HepG2 (cell line): ENCODE data around the gene FGFR3. TPM values are rescaled to one million over a fixed set of nuclear protein-coding genes. Genes with fewer than 3 reads are reported as not detected.

ENCODE experiments used
- CBFB ChIP-seq: sonication (generic); formaldehyde crosslinking; IDR thresholded peaks from 2 replicates; pipeline ENCODE4 v1.4.0; 2020; ENCODE audit warnings: missing genetic modification reagents
- CEBPG ChIP-seq: IDR thresholded peaks from 2 replicates; pipeline ENCODE4 v1.6.1; 2016
- EEA1 ChIP-seq: sonication (generic); formaldehyde crosslinking; IDR thresholded peaks from 2 replicates; pipeline ENCODE4 v1.5.1; 2020; ENCODE audit warnings: mild to moderate bottlenecking, missing genetic modification reagents, borderline replicate concordance
- GPN1 ChIP-seq: sonication (generic); formaldehyde crosslinking; IDR thresholded peaks from 2 replicates; pipeline ENCODE4 v1.5.1; 2020; ENCODE audit warnings: missing genetic modification reagents, borderline replicate concordance
- KDM4B ChIP-seq: sonication (generic); formaldehyde crosslinking; IDR thresholded peaks from 2 replicates; pipeline ENCODE4 v1.4.0; 2020; ENCODE audit warnings: missing genetic modification reagents
- NCOA1 ChIP-seq: sonication (generic); formaldehyde crosslinking; IDR thresholded peaks from 2 replicates; pipeline ENCODE4 v1.9.0; 2021; ENCODE audit warnings: missing genetic modification reagents
- NR2C2 ChIP-seq: sonication (generic); formaldehyde crosslinking; IDR thresholded peaks from 2 replicates; pipeline ENCODE4 v1.4.0; 2020; ENCODE audit warnings: missing genetic modification reagents, mild to moderate bottlenecking, moderate library complexity, borderline replicate concordance
- RFX1 ChIP-seq: fragments of 450-650 bp; IDR thresholded peaks from 2 replicates; pipeline ENCODE4 v1.6.1; 2017
- SOX6 ChIP-seq, 2 experiments: fragments of 450-650 bp in 1 of 2; sonication (generic) in 1 of 2; formaldehyde crosslinking in 1 of 2; IDR thresholded peaks; 2 replicates each; pipeline versions ENCODE4 v1.4.0 to v1.6.1; 2017 to 2020; ENCODE audit warnings: antibody characterized with exemption in 1 of 2, mild to moderate bottlenecking in 1 of 2, missing genetic modification reagents in 1 of 2
- YEATS4 ChIP-seq: sonication (generic); formaldehyde crosslinking; IDR thresholded peaks from 2 replicates; pipeline ENCODE4 v1.4.0; 2020; ENCODE audit warnings: missing genetic modification reagents, borderline replicate concordance
- ZFY ChIP-seq: sonication (generic); formaldehyde crosslinking; IDR thresholded peaks from 2 replicates; pipeline ENCODE4 v1.4.0; 2020; ENCODE audit warnings: missing genetic modification reagents
- ZNF350 ChIP-seq: sonication (generic); formaldehyde crosslinking; IDR thresholded peaks from 2 replicates; pipeline ENCODE4 v1.4.0; 2020; ENCODE audit warnings: mild to moderate bottlenecking, low read depth, missing genetic modification reagents, borderline replicate concordance
- ZNF777 ChIP-seq: sonication (generic); formaldehyde crosslinking; IDR thresholded peaks from 2 replicates; pipeline ENCODE4 v1.4.0; 2020; ENCODE audit warnings: missing genetic modification reagents
- polyA plus RNA-seq, 8 experiments: library from polyadenylated mRNA; depleted of rRNA in 3 of 8; stranded (reverse) in 7 of 8; unstranded in 1 of 8; fragments of >200 nt; fragmentation: Illumina TruSeq in 4 of 8; extraction: Trizol in 4 of 8; gene quantifications; 2 replicates each; pipeline versions ENCODE4 v1.2.1 to v1.2.3, GENCODE V29; 2011 to 2016; ENCODE audit warnings: low read depth in 4 of 8, missing spikeins in 1 of 8, mixed read lengths in 1 of 8; ENCODE audit not compliant: insufficient read depth in 1 of 8
- total RNA-seq, 5 experiments: library from RNA; depleted of rRNA; stranded (reverse); fragments of >200 nt; fragmentation: Illumina TruSeq; extraction: Trizol; gene quantifications; 2 replicates each; pipeline ENCODE4 v1.2.3, GENCODE V29; 2016; ENCODE audit warnings: low read depth in 1 of 5
- TF ChIP-seq, protein P1 (sequence below): IDR thresholded peaks from 2 replicates; pipeline ENCODE4 v1.6.1; 2016
- TF ChIP-seq, protein P2 (sequence below): sonication (generic); formaldehyde crosslinking; IDR thresholded peaks from 2 replicates; pipeline ENCODE4 v1.4.0; 2020; ENCODE audit warnings: missing genetic modification reagents
- TF ChIP-seq, protein P3 (sequence below): IDR thresholded peaks from 2 replicates; pipeline ENCODE4 v1.6.1; 2016
- TF ChIP-seq, protein P4 (sequence below): sonication (generic); formaldehyde crosslinking; IDR thresholded peaks from 2 replicates; pipeline ENCODE4 v1.8.1; 2022; ENCODE audit warnings: mild to moderate bottlenecking, missing genetic modification reagents
- TF ChIP-seq, protein P5 (sequence below): sonication (generic); formaldehyde crosslinking; IDR thresholded peaks from 2 replicates; pipeline ENCODE4 v1.4.0; 2020; ENCODE audit warnings: missing genetic modification reagents, borderline replicate concordance
- TF ChIP-seq, protein P6 (sequence below): IDR thresholded peaks from 2 replicates; pipeline ENCODE4 v1.6.1; 2016; ENCODE audit warnings: mild to moderate bottlenecking

Gene FGFR3
- total and polyA plus RNA-seq, 2 of the 13 experiments (the other 11 are each of a cell fraction or from before 2014, with no cell fraction given) = 103 to 109 TPM

DNA sequence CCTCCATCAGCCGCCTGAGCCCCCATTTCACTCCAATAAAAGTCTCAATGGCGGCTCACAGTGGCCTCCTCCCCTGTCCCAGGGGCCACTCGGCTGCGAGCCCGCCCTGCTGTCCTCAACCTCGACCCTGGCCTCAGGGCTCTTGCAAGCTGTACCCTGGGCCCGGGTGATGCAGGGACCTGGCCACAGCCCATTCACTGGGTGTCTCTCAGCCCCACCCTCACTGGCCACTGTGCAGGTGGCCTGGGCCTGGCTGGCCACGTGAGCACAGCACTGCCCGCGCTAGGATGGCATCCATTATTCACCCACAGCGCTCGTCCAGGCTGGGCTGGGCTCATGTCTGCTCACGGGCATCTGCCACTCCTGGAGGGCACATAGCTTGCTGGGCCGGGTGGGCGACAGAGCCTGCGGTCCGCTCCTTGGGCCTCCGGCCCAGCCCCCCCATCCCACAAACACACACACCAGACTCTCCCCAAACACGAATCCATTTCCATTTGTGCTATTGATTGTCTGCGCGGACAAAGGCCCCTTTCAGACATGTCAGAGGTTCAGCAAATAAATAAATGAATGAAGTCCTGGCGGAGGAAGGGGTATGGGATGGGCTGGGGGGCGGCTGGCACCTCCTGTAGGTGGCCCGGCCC, 16.5 kb upstream of the FGFR3 start (continued):
- TF ChIP-seq, protein P1, sequence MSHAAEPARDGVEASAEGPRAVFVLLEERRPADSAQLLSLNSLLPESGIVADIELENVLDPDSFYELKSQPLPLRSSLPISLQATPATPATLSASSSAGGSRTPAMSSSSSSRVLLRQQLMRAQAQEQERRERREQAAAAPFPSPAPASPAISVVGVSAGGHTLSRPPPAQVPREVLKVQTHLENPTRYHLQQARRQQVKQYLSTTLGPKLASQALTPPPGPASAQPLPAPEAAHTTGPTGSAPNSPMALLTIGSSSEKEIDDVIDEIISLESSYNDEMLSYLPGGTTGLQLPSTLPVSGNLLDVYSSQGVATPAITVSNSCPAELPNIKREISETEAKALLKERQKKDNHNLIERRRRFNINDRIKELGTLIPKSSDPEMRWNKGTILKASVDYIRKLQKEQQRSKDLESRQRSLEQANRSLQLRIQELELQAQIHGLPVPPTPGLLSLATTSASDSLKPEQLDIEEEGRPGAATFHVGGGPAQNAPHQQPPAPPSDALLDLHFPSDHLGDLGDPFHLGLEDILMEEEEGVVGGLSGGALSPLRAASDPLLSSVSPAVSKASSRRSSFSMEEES (CRISPR knock-in tag) = peak; percentile 80
- TF ChIP-seq, protein P2, sequence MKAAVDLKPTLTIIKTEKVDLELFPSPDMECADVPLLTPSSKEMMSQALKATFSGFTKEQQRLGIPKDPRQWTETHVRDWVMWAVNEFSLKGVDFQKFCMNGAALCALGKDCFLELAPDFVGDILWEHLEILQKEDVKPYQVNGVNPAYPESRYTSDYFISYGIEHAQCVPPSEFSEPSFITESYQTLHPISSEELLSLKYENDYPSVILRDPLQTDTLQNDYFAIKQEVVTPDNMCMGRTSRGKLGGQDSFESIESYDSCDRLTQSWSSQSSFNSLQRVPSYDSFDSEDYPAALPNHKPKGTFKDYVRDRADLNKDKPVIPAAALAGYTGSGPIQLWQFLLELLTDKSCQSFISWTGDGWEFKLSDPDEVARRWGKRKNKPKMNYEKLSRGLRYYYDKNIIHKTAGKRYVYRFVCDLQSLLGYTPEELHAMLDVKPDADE (CRISPR knock-in tag) = 0 out of 2 replicates have a peak, but pooled peaks have one; percentile 69
- TF ChIP-seq, protein P3, sequence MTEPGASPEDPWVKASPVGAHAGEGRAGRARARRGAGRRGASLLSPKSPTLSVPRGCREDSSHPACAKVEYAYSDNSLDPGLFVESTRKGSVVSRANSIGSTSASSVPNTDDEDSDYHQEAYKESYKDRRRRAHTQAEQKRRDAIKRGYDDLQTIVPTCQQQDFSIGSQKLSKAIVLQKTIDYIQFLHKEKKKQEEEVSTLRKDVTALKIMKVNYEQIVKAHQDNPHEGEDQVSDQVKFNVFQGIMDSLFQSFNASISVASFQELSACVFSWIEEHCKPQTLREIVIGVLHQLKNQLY = peak; percentile 95
- TF ChIP-seq ZNF350 (CRISPR knock-in tag) (peak; percentile 35; the same call in 1 of the 2 replicates), RFX1 (no peak), NCOA1 (peak; percentile 72; the same call in 1 of the 2 replicates), ZNF777 (CRISPR knock-in tag) (no peak), SOX6 (IDR thresholded peaks at IDR 0.05) (no peak), SOX6 (CRISPR knock-in tag; IDR thresholded peaks at IDR 0.05) (peak; percentile 88), KDM4B (CRISPR knock-in tag) (peak; percentile 74; the same call in 1 of the 2 replicates), EEA1 (no peak; the same call in 1 of the 2 replicates), ZFY (CRISPR knock-in tag) (peak; percentile 78), GPN1 (CRISPR knock-in tag) (no peak), CEBPG (CRISPR knock-in tag) (peak; percentile 39), YEATS4 (peak; percentile 75), NR2C2 (CRISPR knock-in tag) (peak; percentile 47; the same call in 1 of the 2 replicates), CBFB (CRISPR knock-in tag) (peak; percentile 74)
- TF ChIP-seq, protein P4, sequence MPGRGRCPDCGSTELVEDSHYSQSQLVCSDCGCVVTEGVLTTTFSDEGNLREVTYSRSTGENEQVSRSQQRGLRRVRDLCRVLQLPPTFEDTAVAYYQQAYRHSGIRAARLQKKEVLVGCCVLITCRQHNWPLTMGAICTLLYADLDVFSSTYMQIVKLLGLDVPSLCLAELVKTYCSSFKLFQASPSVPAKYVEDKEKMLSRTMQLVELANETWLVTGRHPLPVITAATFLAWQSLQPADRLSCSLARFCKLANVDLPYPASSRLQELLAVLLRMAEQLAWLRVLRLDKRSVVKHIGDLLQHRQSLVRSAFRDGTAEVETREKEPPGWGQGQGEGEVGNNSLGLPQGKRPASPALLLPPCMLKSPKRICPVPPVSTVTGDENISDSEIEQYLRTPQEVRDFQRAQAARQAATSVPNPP = no peak
- TF ChIP-seq, protein P5, sequence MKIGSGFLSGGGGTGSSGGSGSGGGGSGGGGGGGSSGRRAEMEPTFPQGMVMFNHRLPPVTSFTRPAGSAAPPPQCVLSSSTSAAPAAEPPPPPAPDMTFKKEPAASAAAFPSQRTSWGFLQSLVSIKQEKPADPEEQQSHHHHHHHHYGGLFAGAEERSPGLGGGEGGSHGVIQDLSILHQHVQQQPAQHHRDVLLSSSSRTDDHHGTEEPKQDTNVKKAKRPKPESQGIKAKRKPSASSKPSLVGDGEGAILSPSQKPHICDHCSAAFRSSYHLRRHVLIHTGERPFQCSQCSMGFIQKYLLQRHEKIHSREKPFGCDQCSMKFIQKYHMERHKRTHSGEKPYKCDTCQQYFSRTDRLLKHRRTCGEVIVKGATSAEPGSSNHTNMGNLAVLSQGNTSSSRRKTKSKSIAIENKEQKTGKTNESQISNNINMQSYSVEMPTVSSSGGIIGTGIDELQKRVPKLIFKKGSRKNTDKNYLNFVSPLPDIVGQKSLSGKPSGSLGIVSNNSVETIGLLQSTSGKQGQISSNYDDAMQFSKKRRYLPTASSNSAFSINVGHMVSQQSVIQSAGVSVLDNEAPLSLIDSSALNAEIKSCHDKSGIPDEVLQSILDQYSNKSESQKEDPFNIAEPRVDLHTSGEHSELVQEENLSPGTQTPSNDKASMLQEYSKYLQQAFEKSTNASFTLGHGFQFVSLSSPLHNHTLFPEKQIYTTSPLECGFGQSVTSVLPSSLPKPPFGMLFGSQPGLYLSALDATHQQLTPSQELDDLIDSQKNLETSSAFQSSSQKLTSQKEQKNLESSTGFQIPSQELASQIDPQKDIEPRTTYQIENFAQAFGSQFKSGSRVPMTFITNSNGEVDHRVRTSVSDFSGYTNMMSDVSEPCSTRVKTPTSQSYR = peak; percentile 63; the same call in 1 of the 2 replicates
- TF ChIP-seq, protein P6, sequence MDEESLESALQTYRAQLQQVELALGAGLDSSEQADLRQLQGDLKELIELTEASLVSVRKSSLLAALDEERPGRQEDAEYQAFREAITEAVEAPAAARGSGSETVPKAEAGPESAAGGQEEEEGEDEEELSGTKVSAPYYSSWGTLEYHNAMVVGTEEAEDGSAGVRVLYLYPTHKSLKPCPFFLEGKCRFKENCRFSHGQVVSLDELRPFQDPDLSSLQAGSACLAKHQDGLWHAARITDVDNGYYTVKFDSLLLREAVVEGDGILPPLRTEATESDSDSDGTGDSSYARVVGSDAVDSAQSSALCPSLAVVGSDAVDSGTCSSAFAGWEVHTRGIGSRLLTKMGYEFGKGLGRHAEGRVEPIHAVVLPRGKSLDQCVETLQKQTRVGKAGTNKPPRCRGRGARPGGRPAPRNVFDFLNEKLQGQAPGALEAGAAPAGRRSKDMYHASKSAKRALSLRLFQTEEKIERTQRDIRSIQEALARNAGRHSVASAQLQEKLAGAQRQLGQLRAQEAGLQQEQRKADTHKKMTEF (CRISPR knock-in tag) = peak; percentile 80; the same call in 1 of the 2 replicates
